ENCODE data around the gene CHMP4B. TPM values are rescaled to one million over a fixed set of nuclear protein-coding genes. Genes with fewer than 3 reads are reported as not detected.

Gene CHMP4B
- total RNA-seq, 2 experiments from 2014 or later, result 44.2 to 49.3 TPM

DNA sequence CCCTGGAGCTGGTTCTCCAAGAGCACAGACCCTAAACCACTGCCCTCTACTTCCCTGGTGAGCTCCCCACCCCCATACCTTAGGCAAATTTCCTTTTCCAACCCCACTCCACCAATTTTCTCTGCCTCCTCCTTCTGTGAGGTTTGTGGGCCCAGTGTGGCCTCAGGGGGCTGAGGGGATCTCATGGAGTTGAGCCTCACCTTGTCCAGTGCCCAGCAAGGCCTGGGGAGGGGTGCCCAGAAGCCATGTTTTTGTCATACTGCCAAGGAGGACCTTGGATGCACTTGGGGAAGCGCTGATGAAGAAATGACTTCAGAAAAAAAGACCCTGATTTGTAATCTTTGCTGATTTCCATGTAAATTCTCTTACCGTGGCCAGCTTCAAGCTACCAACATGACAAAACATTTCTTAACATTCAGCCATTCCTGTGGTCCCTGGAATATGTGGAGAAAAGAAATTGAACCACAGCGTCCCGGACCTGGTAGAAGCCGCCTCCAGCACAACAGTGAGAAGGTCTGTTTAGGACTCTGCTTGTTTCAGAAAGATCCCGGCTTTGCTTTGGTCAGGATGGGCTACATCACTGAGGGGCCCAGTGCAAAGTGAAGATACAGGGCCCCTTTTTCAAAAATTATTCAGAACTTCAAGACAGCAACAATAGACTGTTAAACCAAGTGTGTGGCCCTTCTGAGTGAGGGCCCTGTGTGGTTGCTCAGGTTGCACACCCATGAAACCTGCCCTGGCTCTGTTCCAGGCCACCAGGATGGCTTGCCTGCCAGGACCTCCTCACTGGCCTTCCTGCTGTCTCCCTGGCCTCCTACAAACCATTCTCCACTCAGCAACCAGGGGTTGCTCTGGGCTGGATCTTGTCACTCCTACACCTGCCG, 52.5 kb downstream of the CHMP4B start:
- Mint-ChIP-seq H3K4me1 (ENCODE audit: low read depth) (peaks cover 23% of the 10 kb centered on the region), H3K4me3 (no peak overlapping the region), H3K27ac (no peak overlapping the region), H3K27me3 (no peaks in the 10 kb centered on the region), H3K36me3 (ENCODE audit: low read depth) (peaks cover under 1% of the 10 kb centered on the region), H3K9me3 (no peaks in the 10 kb centered on the region)
- no peaks in the 10 kb centered on the region for H3K27me3 ChIP-seq (ENCODE audit: control insufficient read depth in 1 of 2, insufficient read depth in 2 of 2, low read length in 2 of 2)
- ChIA-PET CTCF (interaction anchor here (1.4 kb wide), 1 partner anchor 266 kb away, joined by 4 read pairs; no protein-coding TSS in a partner anchor), POLR2A (no interaction called here)
- no peak overlapping the region for H3K27ac ChIP-seq (ENCODE audit: low read depth in 1 of 2, low read length in 2 of 2)
- no peak for ATAC-seq (ENCODE audit: poor library complexity)
- H3K4me3 ChIP-seq (ENCODE audit: low read length), result no peak overlapping the region
- intact Hi-C loops (cut with DNase I, micrococcal nuclease), result loop anchor here (2.0 to 5.0 kb wide), 4 partner anchors 49 to 265 kb away; no protein-coding TSS in a partner anchor
- no peaks in the 10 kb centered on the region for H3K9me3 ChIP-seq (ENCODE audit: control insufficient read depth in 1 of 2, insufficient read depth in 1 of 2, low read length in 2 of 2)
- TF ChIP-seq, protein P1, sequence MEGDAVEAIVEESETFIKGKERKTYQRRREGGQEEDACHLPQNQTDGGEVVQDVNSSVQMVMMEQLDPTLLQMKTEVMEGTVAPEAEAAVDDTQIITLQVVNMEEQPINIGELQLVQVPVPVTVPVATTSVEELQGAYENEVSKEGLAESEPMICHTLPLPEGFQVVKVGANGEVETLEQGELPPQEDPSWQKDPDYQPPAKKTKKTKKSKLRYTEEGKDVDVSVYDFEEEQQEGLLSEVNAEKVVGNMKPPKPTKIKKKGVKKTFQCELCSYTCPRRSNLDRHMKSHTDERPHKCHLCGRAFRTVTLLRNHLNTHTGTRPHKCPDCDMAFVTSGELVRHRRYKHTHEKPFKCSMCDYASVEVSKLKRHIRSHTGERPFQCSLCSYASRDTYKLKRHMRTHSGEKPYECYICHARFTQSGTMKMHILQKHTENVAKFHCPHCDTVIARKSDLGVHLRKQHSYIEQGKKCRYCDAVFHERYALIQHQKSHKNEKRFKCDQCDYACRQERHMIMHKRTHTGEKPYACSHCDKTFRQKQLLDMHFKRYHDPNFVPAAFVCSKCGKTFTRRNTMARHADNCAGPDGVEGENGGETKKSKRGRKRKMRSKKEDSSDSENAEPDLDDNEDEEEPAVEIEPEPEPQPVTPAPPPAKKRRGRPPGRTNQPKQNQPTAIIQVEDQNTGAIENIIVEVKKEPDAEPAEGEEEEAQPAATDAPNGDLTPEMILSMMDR (IDR thresholded peaks at IDR 0.05), result no peak
- H3K4me1 ChIP-seq (ENCODE audit: insufficient read depth, low read length), result peaks cover 24% of the 10 kb centered on the region
- no peaks in the 10 kb centered on the region for H3K36me3 ChIP-seq (ENCODE audit: insufficient read depth, low read length)
- no peak for DNase-seq

DNA sequence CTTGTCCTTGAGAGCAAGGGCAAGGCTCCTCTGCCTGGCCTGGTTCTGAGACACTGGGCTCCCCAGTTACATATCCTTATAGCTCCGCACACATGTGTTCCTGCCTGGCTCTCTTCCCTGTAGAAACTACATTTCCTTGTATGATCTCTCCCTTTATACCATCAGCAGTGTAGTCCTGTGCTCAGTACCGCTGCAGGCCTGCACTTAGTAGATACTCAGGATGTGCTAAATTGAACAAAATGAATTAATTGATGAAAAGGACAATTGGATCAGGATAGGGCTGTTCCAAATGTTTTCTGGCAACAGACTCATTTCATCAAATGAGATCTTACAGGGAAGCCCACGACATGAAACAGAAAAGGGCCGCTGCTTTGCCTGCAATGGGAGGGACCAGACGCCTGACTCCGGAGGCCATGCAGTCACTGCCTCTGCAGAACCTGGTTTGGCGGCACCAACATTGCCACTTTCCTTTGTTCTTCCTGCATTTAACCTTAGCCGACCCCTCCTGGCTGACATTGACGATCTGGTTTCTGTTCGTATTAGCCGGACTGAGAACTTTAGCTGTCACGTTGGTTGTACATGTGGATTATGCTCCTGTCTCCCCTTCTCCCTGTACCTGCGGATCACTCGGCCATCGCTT, 53.3 kb downstream of the CHMP4B start:
- no peak overlapping the region for H3K27ac Mint-ChIP-seq
- no peaks in the 10 kb centered on the region for H3K9me3 Mint-ChIP-seq
- DNase-seq, result no peak
- no peak for ATAC-seq (ENCODE audit: poor library complexity)
- Histone ChIP-seq H3K27me3 (ENCODE audit: control insufficient read depth in 1 of 2, insufficient read depth in 2 of 2, low read length in 2 of 2) (no peaks in the 10 kb centered on the region), H3K4me3 (ENCODE audit: low read length) (no peak overlapping the region), H3K27ac (ENCODE audit: low read depth in 1 of 2, low read length in 2 of 2) (no peak overlapping the region), H3K4me1 (ENCODE audit: insufficient read depth, low read length) (peaks cover 16% of the 10 kb centered on the region), H3K36me3 (ENCODE audit: insufficient read depth, low read length) (no peaks in the 10 kb centered on the region), H3K9me3 (ENCODE audit: control insufficient read depth in 1 of 2, insufficient read depth in 1 of 2, low read length in 2 of 2) (no peaks in the 10 kb centered on the region)
- ChIA-PET POLR2A (no interaction called here), CTCF (no interaction called here)
- no peak overlapping the region for H3K4me3 Mint-ChIP-seq
- TF ChIP-seq, protein P1 (IDR thresholded peaks at IDR 0.05), result no peak
- H3K27me3 Mint-ChIP-seq, result no peaks in the 10 kb centered on the region
- intact Hi-C loops (cut with DNase I, micrococcal nuclease), result loop anchor here in 1 of 2 experiments (5.0 kb wide), 2 partner anchors 48 to 72 kb away; no protein-coding TSS in a partner anchor
- H3K36me3 Mint-ChIP-seq (ENCODE audit: low read depth), result no peaks in the 10 kb centered on the region
- H3K4me1 Mint-ChIP-seq (ENCODE audit: low read depth), result peaks cover 15% of the 10 kb centered on the region

DNA sequence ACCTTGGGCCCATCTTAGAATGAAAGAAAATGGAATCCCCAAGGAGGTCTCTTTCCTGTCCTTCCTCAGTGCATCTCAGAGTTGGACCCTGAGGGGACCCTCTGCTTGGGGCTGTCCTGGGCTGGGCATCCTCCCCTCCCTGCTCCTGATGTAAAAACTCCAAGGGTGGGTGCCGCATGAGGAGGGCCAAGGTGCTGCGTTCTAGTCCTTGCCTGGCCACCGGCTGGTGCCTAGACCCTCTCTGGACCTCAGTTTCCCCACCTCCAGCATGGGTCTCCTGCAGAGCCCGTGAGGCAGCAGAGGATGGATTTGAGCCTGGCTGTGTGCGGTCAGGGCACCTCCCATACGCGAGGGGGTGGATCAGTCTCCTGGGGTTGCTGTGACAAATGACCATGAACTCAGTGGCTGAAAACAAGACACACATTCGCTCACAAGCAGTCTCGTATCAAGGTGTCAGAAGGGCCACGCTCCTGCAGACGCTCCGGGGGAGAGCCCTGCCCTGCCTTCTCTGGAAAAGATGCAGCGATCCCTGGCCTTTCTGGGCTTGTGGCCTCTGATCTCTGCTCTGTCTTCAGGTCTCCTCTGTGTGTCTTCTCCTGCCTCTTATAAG, 54.7 kb downstream of the CHMP4B start:
- POLR2A ChIA-PET, result no interaction called here
- intact Hi-C loops (cut with DNase I, micrococcal nuclease), result no loop called here
- H3K36me3 Mint-ChIP-seq (ENCODE audit: low read depth), result no peaks in the 10 kb centered on the region
- no peaks in the 10 kb centered on the region for H3K36me3 ChIP-seq (ENCODE audit: insufficient read depth, low read length)
- H3K27me3 ChIP-seq (ENCODE audit: control insufficient read depth in 1 of 2, insufficient read depth in 2 of 2, low read length in 2 of 2), result no peaks in the 10 kb centered on the region
- H3K27me3 Mint-ChIP-seq, result no peaks in the 10 kb centered on the region
- no peak overlapping the region for H3K27ac Mint-ChIP-seq
- peaks cover 8% of the 10 kb centered on the region for H3K4me1 ChIP-seq (ENCODE audit: insufficient read depth, low read length)
- CTCF ChIA-PET, result no interaction called here
- H3K27ac ChIP-seq (ENCODE audit: low read depth in 1 of 2, low read length in 2 of 2), result no peak overlapping the region
- no peak for DNase-seq
- TF ChIP-seq, protein P1 (IDR thresholded peaks at IDR 0.05), result no peak
- no peak overlapping the region for H3K4me3 Mint-ChIP-seq
- peaks cover 9% of the 10 kb centered on the region for H3K4me1 Mint-ChIP-seq (ENCODE audit: low read depth)
- no peak for ATAC-seq (ENCODE audit: poor library complexity)
- no peak overlapping the region for H3K4me3 ChIP-seq (ENCODE audit: low read length)
- no peaks in the 10 kb centered on the region for H3K9me3 ChIP-seq (ENCODE audit: control insufficient read depth in 1 of 2, insufficient read depth in 1 of 2, low read length in 2 of 2)
- H3K9me3 Mint-ChIP-seq, result no peaks in the 10 kb centered on the region
